MM.1S (cell line): ENCODE measurements around the gene TENT4A.

Experiments
- CTCF ChIP-seq: fragments of 300-600 bp; sonication (generic); IDR thresholded peaks from 2 replicates; pipeline ENCODE4 v1.5.1; 2016; ENCODE audit warnings: antibody characterized with exemption, low read length, mixed read lengths
- EZH2 ChIP-seq: fragments of 300-600 bp; sonication (generic); optimal IDR thresholded peaks from 2 replicates; pipeline ENCODE3; 2017; ENCODE audit warnings: low read depth, mild to moderate bottlenecking, antibody characterized with exemption, low read length, mixed read lengths
- EZH2phosphoT487 ChIP-seq: fragments of 300-600 bp; sonication (generic); IDR thresholded peaks from 2 replicates; pipeline ENCODE4 v1.6.1; 2018; ENCODE audit warnings: antibody characterized with exemption, low read length

GRCh38 chr5:6734243-6734700, 21.0 kb downstream of the TENT4A start:
- no peak for TF ChIP-seq EZH2
- TF ChIP-seq CTCF: no peak
- TF ChIP-seq EZH2phosphoT487: no peak
